Suprapubic skin (tissue), 3 donors: ENCODE results near the gene MUC22.

Experiments
- CTCF ChIP-seq, 2 donors: fragments of 200-600 bp in 1 of 2; fragments of 450-650 bp in 1 of 2; sonication (generic) in 1 of 2; IDR thresholded peaks; one replicate each; pipeline ENCODE4 v1.5.1; 2016 to 2019; ENCODE audit warnings: antibody characterized with exemption in 2 of 2, mild to moderate bottlenecking in 1 of 2, moderate library complexity in 1 of 2
- POLR2AphosphoS5 ChIP-seq, 3 donors: sonication (generic); formaldehyde crosslinking; IDR thresholded peaks; one replicate each; pipeline ENCODE4 v1.6.1; 2017; ENCODE audit warnings: antibody characterized with exemption in 3 of 3

- TF ChIP-seq CTCF (IDR thresholded peaks at IDR 0.05): no peak
- TF ChIP-seq POLR2AphosphoS5 (IDR thresholded peaks at IDR 0.05): no peak
Measured at GRCh38 chr6:30962716-30963115, 47.6 kb upstream of the MUC22 start.
